Stimulated activated CD8-positive, alpha-beta memory T cell treated with anti-CD3 and anti-CD28 coated beads, Interleukin-7, amount 100 ng/mL, for 4 hours (primary cell): ENCODE measurements around the gene KRT83.
"Not testable (repeated sequence)": the region's sequence is repeated elsewhere in the genome, so short reads cannot be mapped to it uniquely, and the experiment has no call there.

ENCODE experiments used
- DNase-seq, 2 donors: peaks; one replicate each; pipeline ENCODE4 v3.0.0-alpha.2; 2020; ENCODE audit warnings: low read depth in 2 of 2

KRT83 gene

DNA sequence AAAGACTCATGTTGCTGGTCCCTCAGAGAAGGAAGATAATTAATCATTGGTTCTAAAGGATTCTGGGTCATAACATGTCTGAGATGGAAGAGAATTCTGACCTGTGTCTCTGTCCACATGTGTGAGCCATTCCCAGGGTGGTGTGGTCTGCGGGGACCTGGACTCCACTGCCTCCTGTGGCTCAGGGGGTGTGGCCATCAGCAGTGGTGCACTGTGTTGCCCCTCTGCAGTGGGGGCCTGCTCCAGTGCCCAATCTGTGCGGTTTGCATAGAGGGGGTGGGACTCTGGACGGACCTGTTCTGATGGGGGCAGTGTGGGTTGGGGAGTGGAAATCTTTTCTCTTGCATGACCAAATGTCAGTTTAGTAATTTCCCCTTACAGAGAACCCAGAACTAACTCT is 32.6 kb upstream of the KRT83 start:
- DNase-seq, result no peak

DNA sequence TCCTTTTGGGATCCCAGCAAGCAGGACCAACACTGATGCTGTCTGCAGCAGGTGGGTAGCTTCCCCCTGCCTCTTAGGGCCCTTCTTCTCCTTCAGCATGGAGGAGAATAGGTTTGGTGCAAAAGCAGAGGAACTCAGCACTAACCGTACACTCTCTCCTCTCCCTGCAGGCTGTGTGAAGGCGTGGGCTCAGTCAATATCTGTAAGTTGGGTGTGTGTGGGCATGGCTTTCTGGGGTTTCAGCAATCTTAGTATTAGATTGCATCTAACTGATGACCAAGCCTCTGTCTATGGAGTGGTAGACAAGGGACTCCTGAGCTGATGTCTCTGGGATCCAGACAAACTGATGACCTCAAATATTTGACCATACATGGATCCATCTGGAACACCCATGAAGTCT is 31.8 kb upstream of the KRT83 start:
- no peak for DNase-seq

DNA sequence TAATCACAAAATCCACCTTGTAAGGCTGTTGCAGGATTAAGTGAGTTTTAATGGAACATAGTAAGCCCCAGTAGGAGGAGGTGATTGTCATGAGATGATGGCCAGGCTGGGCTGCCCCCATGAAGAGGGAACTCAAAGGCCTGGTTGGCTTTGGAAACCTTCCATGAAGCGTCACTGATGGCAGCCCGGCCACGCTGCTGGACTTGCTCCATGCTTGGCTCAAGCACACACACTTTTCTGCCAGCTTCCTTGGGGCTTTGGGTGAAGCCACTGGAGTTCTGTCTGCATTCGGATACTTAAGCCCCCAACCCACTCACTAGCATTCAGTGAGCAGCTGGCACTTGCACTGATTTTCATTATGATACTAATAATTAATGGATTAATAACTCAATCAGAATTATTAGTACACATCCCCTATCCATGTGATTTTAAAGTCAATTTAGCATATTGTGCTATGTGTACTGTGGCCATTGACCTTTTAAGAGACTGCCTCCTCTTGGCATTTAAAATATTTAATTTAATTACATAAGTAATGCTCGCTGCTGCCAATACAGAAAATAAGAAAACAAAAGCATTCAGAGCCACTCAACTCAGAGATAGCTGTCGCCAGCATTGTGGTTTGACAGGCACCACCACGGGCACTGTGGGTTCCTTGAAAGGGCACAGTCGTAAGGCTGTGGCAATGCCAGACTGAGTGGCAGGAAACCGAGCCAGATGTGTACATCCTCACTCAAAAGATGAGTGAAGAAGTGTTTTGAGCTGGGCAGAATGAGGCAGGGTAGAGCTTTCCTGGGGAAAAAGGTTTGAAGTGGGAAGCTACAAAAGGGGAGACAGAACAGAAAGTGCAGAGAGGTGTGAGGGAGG is 30.2 kb upstream of the KRT83 start:
- peak; percentile 33 to 52 for DNase-seq

GRCh38 chr12:52350786-52351185 is 29.6 kb upstream of the KRT83 start:
- no peak for DNase-seq

- no peak for DNase-seq
Observed at GRCh38 chr12:52350021-52350620, 28.9 kb upstream of the KRT83 start.

- no peak for DNase-seq
Observed at GRCh38 chr12:52349196-52349595, 28.0 kb upstream of the KRT83 start.

- DNase-seq, result no peak
Observed at GRCh38 chr12:52347551-52348510, 26.6 kb upstream of the KRT83 start.

DNA sequence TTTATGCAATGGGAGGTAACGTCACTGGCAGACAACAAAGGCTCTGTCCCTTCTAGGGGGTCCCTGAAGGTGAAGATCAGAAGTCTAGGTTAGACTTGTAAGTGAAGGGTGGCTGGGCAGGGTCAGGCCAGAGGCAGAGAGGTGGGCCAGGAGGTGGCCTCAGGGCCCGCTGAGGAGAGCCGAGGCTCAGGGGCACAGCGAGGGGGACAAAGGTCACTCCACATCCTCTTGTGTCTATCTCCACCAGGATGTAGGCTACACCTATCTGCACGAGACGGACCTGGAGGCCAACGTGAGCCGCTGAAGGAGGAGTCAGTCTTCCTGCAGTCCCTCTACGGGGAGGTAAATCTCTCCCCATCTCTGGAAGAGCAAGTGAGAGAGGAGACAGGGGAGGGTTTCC is 25.8 kb upstream of the KRT83 start:
- DNase-seq, result no peak

DNA sequence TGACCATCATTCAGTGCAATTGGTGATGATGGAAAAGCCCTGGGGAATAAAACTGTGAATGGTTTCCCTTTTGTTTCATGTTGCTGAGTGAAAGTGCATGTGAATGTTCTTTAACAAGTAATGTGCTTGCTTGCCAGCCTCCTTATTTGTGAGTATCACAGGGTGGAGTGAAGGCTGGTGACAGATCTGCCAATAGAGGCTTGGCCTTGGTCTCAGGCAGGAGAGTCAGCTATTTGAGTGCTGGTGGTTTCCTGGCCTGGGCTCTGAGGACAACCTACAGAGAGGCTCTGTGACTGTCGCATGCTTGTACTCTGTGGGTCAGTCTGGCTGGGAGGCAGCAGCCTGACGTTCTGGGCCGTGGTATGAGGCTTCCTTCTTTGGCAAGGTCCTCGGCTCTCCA is 25.4 kb upstream of the KRT83 start:
- DNase-seq, result no peak

- not testable (repeated sequence) for DNase-seq
Observed at GRCh38 chr12:52345041-52345440, 23.8 kb upstream of the KRT83 start.

DNA sequence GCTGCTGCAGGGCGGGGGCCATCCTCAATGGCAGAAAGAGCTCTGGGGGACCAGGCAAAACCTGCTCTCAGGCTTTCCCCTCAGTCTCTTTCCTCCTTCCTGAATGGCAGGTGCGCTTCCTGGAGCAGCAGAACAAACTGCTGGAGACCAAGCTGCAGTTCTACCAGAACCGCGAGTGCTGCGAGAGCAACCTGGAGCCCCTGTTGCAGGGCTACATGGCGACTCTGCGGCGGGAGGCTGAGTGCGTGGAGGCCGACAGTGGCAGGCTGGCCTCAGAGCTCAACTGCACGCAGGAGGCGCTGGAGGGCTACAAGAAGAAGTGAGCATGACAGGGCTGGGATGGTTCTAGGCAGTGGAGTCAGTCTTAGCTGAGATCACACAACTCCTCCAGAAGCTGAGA is 22.9 kb upstream of the KRT83 start:
- DNase-seq, result no peak

DNA sequence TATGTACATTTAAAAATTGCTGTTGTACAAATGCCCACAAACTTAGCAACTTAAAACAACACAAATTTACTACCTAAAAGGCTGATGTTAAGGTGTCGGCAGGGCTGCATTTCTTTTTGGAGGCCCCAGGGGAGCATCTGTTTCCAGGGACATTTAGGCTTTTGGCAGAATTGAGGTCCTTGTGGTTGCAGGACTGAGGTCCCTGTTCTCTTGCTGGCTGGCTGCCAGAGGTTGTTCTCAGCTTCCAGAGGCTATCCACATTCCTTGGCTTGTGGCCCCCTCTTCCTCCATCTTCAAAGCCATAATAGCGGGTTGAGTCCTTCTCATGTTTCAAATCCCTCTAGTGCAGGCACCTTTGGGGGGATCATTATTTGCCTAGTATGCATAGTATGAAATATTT is 22.4 kb upstream of the KRT83 start:
- DNase-seq, result no peak

DNA sequence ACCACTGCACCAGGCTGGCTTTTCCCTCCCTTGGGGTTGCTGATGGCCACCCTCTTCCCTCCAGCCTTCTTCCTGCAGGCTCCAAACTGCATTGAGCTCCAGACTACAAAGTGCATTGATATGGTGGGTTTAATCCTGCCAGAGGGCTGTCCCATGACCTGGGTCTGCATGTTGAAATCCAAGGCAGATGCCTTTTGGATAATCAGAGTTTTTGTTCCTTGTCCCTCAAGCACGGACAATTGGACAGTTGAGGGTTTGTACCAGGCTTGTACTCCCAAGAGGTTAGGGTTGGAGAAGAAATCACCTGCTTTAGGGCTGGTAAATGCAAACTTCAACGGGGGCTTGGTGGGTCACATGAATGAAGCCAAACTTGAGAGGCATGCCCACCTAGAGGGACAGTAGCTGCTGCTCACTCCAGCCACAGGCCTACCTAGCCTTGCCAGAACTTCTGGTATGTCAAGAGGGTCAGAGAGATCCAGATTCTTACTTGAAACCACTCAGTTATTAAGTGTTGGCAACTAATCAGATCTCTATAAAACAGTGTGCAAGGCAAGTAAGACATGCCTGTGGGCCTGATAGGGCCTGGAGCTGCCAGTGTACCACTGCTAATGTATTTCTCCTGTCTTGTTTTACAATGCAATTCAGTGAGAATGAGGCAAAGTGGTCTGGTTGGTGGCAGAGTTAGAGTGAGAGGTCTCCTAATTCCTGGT is 21.7 kb upstream of the KRT83 start:
- DNase-seq, result no peak

DNA sequence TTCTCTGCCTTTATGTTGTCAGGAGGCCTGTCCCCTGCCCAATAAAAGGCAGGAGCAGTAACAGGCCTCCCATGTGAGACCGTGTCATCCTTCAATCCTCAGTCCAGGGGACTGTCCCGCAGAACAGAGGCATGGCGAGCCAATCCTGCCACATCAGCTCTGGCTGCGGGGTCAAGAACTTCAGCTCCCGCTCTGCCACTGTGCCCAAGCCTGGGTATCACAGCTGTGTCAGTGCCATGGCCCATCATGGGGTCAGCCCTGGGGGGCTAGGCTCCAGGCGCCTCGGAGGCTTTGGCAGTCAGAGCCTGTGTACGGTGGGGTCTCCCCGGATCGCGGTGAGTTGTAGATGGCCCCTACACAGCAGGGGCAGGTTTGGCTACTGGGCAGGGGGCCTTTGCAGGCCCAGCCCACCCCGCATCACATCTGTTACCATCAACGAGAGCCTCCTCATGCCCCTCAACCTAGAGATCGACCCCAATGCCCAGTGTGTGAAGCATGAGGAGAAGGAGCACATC is 19.9 kb upstream of the KRT83 start:
- no peak for DNase-seq

- DNase-seq, result no peak
Observed at GRCh38 chr12:52338241-52338960, 17.2 kb upstream of the KRT83 start.

DNA sequence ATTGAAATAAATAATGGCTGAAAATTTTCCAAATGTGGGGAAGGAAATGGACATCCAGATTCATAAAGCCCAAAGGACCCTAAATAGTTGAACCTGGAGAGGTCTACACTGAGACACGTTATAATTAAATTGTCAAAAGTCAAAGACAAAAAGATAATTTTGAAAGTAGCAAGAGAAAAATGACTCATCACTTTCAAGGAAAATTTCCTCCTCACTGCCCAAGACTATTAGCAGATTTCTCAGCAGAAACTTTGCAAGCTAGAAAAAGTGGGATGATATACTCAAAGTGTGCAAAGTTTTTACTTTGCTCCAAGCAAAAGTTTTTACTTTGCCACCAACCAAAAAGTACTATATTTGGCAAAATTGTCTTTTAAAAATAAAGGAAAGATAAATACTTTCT is 15.9 kb upstream of the KRT83 start:
- no peak for DNase-seq

DNA sequence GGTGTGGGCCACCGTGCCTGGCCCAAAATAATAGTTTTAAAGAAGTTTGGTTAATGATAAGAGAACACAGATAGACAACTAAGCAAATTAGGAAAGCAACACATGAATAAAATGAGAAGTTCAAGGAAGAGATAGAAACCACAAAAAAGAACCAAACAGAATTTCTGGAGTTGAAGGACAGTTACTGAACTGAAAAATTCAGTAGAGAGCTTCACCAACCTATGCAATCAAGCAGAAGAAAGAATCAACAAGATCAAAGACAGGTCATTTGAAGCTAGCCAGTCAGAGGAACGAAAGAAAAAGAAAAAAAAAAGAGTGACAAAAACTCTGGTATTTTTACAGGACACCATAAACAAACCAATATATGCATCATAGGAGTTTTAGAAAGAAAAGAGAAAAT is 15.4 kb upstream of the KRT83 start:
- no peak for DNase-seq

DNA sequence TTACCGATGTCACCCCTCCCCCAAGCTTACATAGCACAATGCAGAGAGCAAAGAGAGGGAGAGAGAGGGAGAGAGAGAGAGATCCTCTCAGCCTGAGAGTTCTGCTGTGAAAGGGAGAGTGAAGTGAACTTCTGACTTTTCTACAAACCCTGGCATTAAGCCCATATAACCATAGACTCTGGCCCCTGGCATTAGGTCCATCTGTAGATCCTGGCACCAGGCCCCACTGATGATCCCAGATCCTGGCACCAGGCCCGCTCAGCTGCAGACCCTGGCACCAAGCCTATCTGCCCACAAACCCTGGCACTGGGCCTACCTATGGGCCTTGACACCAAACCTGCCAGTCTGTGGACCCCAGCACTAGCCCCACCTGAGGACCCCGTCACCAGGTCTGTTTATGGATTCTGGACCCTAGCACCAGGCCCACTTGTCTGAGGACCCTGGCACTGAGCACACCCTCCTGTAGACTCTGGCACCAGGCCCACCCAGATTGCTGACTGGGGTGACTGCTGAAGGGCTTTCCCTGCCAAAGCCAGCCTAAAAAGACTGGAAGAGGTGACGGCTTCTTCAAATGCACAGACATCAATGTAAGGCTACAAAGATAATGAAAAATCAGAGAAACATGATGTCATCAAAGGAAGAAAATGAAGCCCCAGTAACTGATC is 14.5 kb upstream of the KRT83 start:
- DNase-seq, result no peak

DNA sequence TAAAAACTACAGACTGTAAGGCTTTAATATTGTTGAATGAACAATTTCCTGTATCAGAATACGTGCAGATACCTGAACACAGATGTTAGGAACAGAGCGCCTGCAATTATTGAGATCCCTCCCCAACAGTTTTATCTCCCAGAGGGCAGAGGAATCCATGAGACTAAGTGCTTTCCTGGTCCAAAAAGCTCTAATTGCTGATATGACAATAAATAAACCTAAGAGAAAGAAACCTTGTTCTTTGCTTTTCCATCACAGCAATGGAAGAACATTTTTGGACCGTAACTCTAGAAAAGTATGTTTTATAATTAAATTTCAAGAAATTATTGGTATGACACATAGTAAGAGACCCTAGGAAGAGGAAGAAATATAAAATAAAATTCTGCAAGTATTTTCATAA is 13.0 kb upstream of the KRT83 start:
- no peak for DNase-seq

DNA sequence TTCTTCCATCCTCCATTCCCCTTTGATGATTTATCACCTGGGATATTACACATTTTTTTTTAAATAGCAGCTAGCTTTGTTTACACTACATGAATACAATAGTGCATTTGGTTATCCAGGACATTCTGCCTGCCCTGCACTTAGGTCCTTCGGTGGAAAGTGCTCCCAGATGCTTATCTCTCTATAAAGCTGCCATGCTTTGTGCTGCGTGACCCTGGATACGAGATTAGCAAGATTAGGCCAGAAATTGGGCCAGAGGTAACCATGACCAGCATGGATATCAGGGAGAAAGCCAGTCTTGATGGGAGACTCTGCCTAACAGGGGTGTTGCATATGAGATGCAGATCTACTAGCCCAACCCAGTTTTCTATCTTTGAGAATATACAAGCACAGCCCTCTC is 12.1 kb upstream of the KRT83 start:
- DNase-seq, result no peak
